Measurements from ENCODE around the gene KLHDC10.
"Not testable (repeated sequence)": the region's sequence is repeated elsewhere in the genome, so short reads cannot be mapped to it uniquely, and the experiment has no call there.

The KLHDC10 gene

GRCh38 chr7:130141884-130142653 is 71.7 kb downstream of the KLHDC10 start:
- no peak for DNase-seq

- no peak for DNase-seq
Observed at GRCh38 chr7:130142654-130143333, 72.5 kb downstream of the KLHDC10 start.

GRCh38 chr7:130143334-130143732 is 73.0 kb downstream of the KLHDC10 start:
- no peak for DNase-seq

- DNase-seq: no peak
Observed at GRCh38 chr7:130143986-130144311, 73.6 kb downstream of the KLHDC10 start.

- DNase-seq: peak; percentile 10
Observed at GRCh38 chr7:130144312-130145171, 74.2 kb downstream of the KLHDC10 start.

GRCh38 chr7:130145424-130146100 is 75.2 kb downstream of the KLHDC10 start:
- DNase-seq: no peak

GRCh38 chr7:130146142-130146541 is 75.8 kb downstream of the KLHDC10 start:
- DNase-seq: not testable (repeated sequence)

- no peak for DNase-seq
Observed at GRCh38 chr7:130146693-130147405, 76.5 kb downstream of the KLHDC10 start.

- DNase-seq: no peak
Observed at GRCh38 chr7:130147710-130148325, 77.5 kb downstream of the KLHDC10 start.

GRCh38 chr7:130148561-130148960 is 78.2 kb downstream of the KLHDC10 start:
- no peak for DNase-seq

GRCh38 chr7:130149281-130150139 is 79.2 kb downstream of the KLHDC10 start:
- DNase-seq: peak; percentile 39

- DNase-seq: no peak
Observed at GRCh38 chr7:130150587-130150986, 80.3 kb downstream of the KLHDC10 start.

- no peak for DNase-seq
Observed at GRCh38 chr7:130151591-130152492, 81.5 kb downstream of the KLHDC10 start.

- no peak for DNase-seq
Observed at GRCh38 chr7:130152493-130153210, 82.3 kb downstream of the KLHDC10 start.

GRCh38 chr7:130153211-130153908 is 83.0 kb downstream of the KLHDC10 start:
- DNase-seq: no peak

GRCh38 chr7:130154131-130154500 is 83.8 kb downstream of the KLHDC10 start:
- DNase-seq: no peak

GRCh38 chr7:130154501-130155317 is 84.4 kb downstream of the KLHDC10 start:
- peak; percentile 68 for DNase-seq

GRCh38 chr7:130156140-130156539 is 85.8 kb downstream of the KLHDC10 start:
- DNase-seq: no peak

All from NCI-H1417 treated with DMSO at 0.1 percent for 48 hours (cell line).